Tibial nerve (tissue), 4 donors: Measurements from ENCODE around the gene MRO.

Experiments
- EP300 ChIP-seq, 2 donors: sonication (generic); formaldehyde crosslinking; IDR thresholded peaks; one replicate each; pipeline ENCODE4 v1.6.1; 2017; ENCODE audit warnings: antibody characterized with exemption in 2 of 2, mild to moderate bottlenecking in 1 of 2
- POLR2A ChIP-seq, 2 donors: fragments of 450-650 bp; IDR thresholded peaks; one replicate each; pipeline ENCODE4 v1.6.1; 2017; ENCODE audit warnings: antibody characterized with exemption in 2 of 2, mild to moderate bottlenecking in 2 of 2, moderate library complexity in 2 of 2
- TF ChIP-seq, protein P1 (sequence below), 5 experiments: fragments of 200-600 bp in 3 of 5; fragments of 450-650 bp in 2 of 5; sonication (generic) in 3 of 5; IDR thresholded peaks; one replicate each; pipeline ENCODE4 v1.5.1; 2016 to 2019; ENCODE audit warnings: antibody characterized with exemption in 5 of 5, mild to moderate bottlenecking in 3 of 5, moderate library complexity in 2 of 5

DNA sequence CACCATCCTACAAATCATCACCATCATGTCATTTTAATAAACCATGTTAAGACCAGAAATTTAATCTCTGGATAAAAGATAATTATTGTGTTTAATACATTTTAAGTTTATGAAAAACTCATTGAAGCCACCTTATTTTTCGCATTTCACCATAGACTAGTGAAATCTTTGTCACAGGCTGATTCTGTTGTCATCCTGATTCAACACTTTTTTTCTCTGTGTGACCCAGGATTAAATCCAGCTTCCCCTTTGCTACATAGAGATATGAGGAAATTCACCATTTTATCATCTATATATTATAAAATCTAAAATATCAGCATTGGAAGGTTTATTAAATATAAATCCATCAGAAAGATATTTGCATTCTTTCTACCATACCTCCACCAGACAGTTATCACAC is 29.2 kb upstream of the MRO start:
- no peak for TF ChIP-seq POLR2A (IDR thresholded peaks at IDR 0.05)
- TF ChIP-seq, protein P1, sequence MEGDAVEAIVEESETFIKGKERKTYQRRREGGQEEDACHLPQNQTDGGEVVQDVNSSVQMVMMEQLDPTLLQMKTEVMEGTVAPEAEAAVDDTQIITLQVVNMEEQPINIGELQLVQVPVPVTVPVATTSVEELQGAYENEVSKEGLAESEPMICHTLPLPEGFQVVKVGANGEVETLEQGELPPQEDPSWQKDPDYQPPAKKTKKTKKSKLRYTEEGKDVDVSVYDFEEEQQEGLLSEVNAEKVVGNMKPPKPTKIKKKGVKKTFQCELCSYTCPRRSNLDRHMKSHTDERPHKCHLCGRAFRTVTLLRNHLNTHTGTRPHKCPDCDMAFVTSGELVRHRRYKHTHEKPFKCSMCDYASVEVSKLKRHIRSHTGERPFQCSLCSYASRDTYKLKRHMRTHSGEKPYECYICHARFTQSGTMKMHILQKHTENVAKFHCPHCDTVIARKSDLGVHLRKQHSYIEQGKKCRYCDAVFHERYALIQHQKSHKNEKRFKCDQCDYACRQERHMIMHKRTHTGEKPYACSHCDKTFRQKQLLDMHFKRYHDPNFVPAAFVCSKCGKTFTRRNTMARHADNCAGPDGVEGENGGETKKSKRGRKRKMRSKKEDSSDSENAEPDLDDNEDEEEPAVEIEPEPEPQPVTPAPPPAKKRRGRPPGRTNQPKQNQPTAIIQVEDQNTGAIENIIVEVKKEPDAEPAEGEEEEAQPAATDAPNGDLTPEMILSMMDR (IDR thresholded peaks at IDR 0.05): no peak
- TF ChIP-seq EP300 (IDR thresholded peaks at IDR 0.05): no peak
